Activated naive CD4-positive, alpha-beta T cell treated with anti-CD3 and anti-CD28 coated beads, Interleukin-2, amount 10 ng/mL, durations not matched to agents 7 days and 5 days (primary cell): ENCODE results near the gene PHF2.
"Not testable (repeated sequence)": the region's sequence is repeated elsewhere in the genome, so short reads cannot be mapped to it uniquely, and the experiment has no call there.

ENCODE experiments used
- CTCF ChIA-PET: fragments of 350-600 bp; sonication (Branson Sonifier 250); formaldehyde crosslinking; loops from one replicate; lab custom pipeline; 2021; ENCODE audit warnings: antibody characterized with exemption; lab: Charles Lee
- DNase-seq: peaks from one replicate; pipeline ENCODE4 v3.0.0-alpha.2; 2020
- H3K27ac Mint-ChIP-seq: one replicate; pipeline ENCODE4 v1.8.0; 2021; ENCODE audit warnings: mild to moderate bottlenecking, moderate library complexity, mixed read lengths
- H3K27me3 Mint-ChIP-seq: one replicate; pipeline ENCODE4 v1.8.0; 2021; ENCODE audit warnings: mild to moderate bottlenecking, mixed read lengths
- H3K36me3 Mint-ChIP-seq: one replicate; pipeline ENCODE4 v1.8.0; 2021; ENCODE audit warnings: mixed read lengths
- H3K4me1 Mint-ChIP-seq: one replicate; pipeline ENCODE4 v1.8.0; 2021; ENCODE audit warnings: mixed read lengths
- H3K4me3 Mint-ChIP-seq: one replicate; pipeline ENCODE4 v1.8.0; 2021; ENCODE audit warnings: mild to moderate bottlenecking, moderate library complexity, mixed read lengths
- H3K9me3 Mint-ChIP-seq: one replicate; pipeline ENCODE4 v1.8.0; 2021; ENCODE audit warnings: mixed read lengths

Gene PHF2

DNA sequence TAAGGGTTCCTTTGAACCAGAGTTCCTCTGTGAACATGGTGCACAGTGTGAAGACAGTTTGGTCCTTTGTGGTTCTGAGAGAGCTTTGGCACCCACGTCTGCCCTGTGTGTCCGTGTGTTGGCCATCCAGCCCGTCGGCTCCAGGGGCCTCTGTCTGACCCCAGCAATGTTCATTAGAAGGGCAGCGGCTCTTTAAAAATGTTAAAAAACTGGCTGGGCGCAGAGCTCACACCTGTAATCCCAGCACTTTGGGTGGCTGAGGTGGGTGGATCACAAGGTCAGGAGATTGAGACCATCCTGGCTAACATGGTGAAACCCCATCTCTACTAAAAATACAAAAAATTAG, 90.0 kb downstream of the PHF2 start:
- CTCF ChIA-PET, H3K4me3 Mint-ChIP-seq, H3K9me3 Mint-ChIP-seq: not testable (repeated sequence)

DNA sequence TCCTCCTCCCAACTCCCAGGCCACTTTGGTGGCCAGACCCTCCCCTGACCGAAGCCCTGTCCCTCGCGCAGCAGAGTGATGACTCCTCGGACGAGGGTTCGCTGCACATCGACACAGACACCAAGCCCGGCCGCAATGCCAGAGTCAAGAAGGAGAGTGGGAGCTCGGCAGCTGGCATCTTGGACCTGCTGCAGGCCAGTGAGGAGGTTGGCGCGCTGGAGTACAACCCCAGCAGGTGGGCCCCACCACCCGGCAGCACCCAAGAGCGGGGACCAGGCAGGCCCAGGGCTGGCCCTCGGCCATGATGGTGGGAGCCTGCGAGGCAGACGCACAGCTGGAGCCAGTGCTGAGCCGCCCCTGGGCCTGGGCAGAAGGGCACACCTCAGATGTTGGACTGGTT, 90.6 kb downstream of the PHF2 start:
- Mint-ChIP-seq H3K4me3 (no peak overlapping the region), H3K4me1 (no peaks in the 10 kb centered on the region), H3K9me3 (peaks cover 7% of the 10 kb centered on the region), H3K36me3 (peaks cover 4% of the 10 kb centered on the region), H3K27ac (no peak overlapping the region), H3K27me3 (no peaks in the 10 kb centered on the region)
- CTCF ChIA-PET = no interaction called here
- peak; percentile 7 for DNase-seq

More for the DNA sequence above, 90.0 kb downstream of the PHF2 start:
- H3K27ac Mint-ChIP-seq, H3K27me3 Mint-ChIP-seq, H3K4me1 Mint-ChIP-seq, H3K36me3 Mint-ChIP-seq: not testable (repeated sequence)
- DNase-seq = peak; percentile 3

DNA sequence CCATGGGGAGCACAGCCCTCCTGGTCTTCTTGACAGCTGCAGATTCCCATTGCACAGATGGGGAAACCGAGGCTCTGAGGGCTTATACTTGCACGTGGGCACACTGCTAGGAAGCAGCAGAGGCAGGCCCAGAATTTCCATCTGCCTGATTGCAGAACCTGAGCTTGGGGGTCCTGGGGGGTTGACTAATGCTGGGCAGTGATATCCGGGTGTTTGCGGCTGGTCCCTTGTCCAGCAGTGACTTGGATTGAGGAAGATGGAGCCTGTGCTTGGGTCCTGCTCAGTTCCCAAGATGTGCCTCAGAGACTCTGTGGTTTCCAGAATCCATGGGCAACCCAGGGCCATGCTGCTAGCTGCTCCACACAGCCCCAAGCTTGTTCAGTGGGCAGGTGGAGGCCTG, 91.2 kb downstream of the PHF2 start:
- Mint-ChIP-seq H3K36me3 (peaks cover 5% of the 10 kb centered on the region), H3K9me3 (peaks cover 7% of the 10 kb centered on the region), H3K4me1 (no peaks in the 10 kb centered on the region), H3K27me3 (no peaks in the 10 kb centered on the region), H3K4me3 (no peak overlapping the region), H3K27ac (no peak overlapping the region)
- peak; percentile 14 for DNase-seq
- CTCF ChIA-PET = no interaction called here

DNA sequence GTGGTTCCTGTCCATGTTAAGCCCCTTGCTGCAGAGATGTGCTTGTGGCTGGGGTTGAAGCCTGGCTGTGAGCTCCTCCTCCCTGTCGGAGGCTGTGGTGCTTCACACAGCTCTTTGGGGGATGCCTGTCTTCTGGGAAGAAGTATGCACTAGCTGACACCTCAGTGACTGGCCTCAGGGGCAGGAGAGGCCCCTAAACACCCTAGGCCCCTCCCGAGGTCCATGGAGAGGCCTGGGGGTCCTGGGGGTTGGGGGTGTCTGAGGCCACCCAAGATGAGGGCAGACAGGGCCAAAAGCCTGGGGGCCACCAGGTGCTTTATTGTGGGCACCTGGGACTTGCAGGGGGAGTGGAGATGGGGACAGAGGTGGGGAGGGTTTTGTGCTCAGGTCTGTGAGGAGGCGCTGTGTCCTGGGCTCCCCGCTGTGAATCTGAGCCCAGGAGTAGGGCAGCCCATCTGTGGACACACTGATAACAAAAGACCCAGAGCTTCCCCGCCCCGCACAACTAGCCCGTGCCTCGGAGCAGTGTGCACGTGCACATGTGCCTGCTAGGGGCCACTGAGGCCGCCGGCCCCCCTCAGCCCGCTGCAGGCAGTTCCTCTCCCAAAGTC, 92.0 kb downstream of the PHF2 start:
- Mint-ChIP-seq H3K9me3 (peaks cover 7% of the 10 kb centered on the region), H3K27ac (no peak overlapping the region), H3K4me1 (no peaks in the 10 kb centered on the region), H3K4me3 (no peak overlapping the region), H3K36me3 (peaks cover 11% of the 10 kb centered on the region), H3K27me3 (no peaks in the 10 kb centered on the region)
- CTCF ChIA-PET = no interaction called here
- DNase-seq = peak; percentile 14

DNA sequence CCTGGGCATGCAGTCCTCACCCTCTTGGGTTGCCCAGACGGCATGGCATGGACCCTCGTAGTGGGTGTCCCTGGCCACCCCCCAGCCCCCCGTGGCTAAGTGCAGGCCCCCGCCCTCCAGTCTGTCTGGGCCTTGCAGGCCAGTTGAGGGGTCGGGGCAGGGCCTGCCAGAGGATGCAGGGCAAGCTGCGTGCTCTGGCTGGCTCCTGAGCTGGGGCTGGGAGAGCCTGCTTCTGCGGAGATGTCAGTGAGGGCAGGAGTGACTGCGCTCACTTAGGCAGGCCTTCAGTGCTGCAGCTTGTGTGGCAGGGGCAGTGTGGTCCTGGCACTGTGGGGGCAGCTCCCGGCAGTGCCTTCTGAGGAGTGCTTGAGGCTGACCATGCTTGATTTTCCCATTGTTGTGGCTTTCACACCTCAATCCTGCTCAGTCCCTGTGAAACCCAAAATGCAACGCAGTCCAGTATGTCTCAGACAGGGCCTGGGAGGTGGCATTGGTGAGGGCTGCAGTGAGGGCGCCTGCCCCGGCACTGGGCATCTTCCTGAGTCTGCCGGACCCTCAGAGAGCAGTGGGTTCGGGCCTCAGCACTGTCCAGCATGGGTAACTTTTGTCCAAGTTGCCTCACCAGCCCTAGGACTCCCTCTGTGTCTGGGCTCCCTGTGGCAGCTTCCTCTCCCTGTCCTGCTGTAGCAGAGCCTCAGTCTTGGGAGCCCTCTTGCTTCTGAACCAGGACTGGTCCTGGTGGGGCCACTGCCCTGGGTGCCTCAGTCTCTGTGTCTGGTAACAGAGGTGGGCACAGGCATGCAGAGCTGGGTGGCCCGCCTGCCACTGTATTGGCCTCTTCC, 93.0 kb downstream of the PHF2 start:
- Mint-ChIP-seq H3K9me3 (peaks cover 7% of the 10 kb centered on the region), H3K4me1 (no peaks in the 10 kb centered on the region), H3K4me3 (no peak overlapping the region), H3K27ac (peak overlapping the region; percentile 5), H3K27me3 (no peaks in the 10 kb centered on the region), H3K36me3 (peaks cover 11% of the 10 kb centered on the region)
- CTCF ChIA-PET = no interaction called here
- DNase-seq = peak; percentile 11

DNA sequence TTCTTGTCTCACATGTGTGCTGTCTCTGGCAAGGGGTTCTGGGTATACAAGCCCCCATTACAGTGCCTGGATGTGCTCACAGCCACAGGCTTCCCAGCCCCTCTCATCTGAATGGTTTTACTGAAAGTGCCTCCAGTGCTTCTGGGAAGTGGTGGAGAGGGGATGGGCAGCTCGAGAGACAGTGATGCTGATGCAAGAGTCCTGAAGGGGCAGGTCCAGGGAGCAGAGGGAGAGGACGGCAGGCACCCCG, 93.5 kb downstream of the PHF2 start:
- CTCF ChIA-PET = no interaction called here
- DNase-seq = no peak
- Mint-ChIP-seq H3K9me3 (peaks cover 7% of the 10 kb centered on the region), H3K27me3 (no peaks in the 10 kb centered on the region), H3K36me3 (peaks cover 11% of the 10 kb centered on the region), H3K4me1 (no peaks in the 10 kb centered on the region), H3K27ac (no peak overlapping the region), H3K4me3 (no peak overlapping the region)

DNA sequence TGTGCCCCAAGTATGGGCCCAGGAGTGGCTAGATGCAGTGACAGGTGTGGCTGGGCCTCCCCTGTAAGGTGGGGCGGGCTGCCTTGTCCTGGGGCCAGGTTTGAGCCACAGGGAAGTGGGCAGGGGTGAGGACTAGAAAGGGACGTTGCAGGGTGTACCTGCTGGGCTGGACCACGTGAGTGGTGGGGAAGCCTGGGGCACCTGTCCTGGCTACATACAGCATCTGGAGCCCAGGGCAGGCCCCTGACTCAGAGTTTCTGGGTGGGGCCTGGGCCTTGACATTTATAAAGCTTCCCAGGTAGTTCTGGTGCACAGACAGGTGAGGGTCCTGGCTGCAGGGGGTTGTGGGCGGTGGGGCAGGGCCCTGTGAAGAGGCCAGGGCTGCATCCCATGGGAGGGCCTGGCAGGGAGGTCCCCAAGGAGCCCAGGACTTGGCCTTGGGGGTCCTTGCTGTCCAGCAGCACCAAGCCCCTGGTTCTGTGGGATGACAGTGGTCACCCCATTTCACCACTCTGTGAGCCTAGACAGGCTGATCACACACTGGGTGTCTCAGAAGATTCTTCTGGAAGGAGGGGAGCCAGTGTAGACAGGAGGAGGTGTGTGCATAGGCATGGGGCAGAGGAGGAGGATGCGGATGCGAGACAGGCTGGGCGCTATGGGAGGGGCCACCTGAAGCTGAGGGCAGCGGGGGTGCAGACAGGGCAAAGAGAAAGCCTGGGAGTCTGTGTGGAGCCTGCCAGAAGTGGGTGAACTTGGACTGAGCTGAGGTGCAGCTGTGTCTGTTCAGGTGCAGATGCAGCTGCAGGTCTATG, 94.0 kb downstream of the PHF2 start:
- Mint-ChIP-seq H3K36me3 (peaks cover 11% of the 10 kb centered on the region), H3K27ac (no peak overlapping the region), H3K4me1 (no peaks in the 10 kb centered on the region), H3K4me3 (no peak overlapping the region), H3K9me3 (peaks cover 7% of the 10 kb centered on the region), H3K27me3 (no peaks in the 10 kb centered on the region)
- DNase-seq = no peak
- CTCF ChIA-PET = no interaction called here

DNA sequence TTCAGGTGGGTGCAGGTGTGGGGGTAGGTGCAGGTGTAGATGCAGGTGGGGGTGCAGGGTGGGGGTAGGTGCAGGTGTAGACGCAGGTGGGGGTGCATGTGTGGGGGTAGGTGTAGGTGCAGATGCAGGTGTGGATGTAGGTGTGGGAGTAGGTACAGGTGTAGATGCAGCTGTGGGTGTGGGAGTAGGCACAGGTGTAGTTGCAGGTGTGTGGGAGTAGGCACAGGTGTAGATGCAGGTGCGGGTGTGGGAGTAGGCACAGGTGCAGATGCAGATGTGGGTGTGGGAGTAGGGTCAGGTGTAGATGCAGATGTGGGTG, 94.6 kb downstream of the PHF2 start:
- Mint-ChIP-seq H3K36me3 (peaks cover 10% of the 10 kb centered on the region), H3K9me3 (peaks cover 7% of the 10 kb centered on the region), H3K4me1 (no peaks in the 10 kb centered on the region), H3K27ac (no peak overlapping the region), H3K4me3 (no peak overlapping the region), H3K27me3 (no peaks in the 10 kb centered on the region)
- CTCF ChIA-PET = no interaction called here
- no peak for DNase-seq

DNA sequence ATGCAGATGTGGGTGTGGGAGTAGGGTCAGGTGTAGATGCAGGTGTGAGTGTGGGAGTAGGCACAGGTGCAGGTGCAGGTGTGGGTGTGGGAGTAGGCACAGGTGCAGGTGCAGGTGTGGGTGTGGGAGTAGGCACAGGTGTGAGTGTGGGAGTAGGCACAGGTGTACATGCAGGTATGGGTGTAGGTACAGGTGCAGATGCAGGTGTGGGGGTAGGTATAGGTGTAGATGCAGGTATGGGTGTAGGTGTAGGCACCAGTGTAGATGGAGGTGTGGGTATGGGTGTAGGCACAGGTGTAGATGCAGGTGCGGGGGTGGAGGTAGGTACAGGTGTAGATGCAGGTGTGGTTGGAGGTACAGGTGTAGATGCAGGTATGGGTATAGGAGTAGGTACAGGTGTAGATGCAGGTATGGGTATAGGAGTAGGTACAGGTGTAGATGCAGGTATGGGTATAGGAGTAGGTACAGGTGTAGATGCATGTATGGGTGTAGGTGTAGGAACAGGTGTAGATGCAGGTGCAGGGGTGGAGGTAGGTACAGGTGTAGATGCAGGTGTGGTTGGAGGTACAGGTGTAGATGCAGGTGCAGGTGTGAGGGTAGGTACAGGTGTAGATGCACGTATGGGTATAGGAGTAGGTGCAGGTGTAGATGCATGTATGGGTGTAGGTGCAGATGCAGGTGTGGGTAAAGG, 96.1 kb downstream of the PHF2 start:
- DNase-seq, CTCF ChIA-PET, H3K27ac Mint-ChIP-seq, H3K4me1 Mint-ChIP-seq, H3K9me3 Mint-ChIP-seq, H3K4me3 Mint-ChIP-seq, H3K27me3 Mint-ChIP-seq: not testable (repeated sequence)
- peaks cover 11% of the 10 kb centered on the region for H3K36me3 Mint-ChIP-seq

DNA sequence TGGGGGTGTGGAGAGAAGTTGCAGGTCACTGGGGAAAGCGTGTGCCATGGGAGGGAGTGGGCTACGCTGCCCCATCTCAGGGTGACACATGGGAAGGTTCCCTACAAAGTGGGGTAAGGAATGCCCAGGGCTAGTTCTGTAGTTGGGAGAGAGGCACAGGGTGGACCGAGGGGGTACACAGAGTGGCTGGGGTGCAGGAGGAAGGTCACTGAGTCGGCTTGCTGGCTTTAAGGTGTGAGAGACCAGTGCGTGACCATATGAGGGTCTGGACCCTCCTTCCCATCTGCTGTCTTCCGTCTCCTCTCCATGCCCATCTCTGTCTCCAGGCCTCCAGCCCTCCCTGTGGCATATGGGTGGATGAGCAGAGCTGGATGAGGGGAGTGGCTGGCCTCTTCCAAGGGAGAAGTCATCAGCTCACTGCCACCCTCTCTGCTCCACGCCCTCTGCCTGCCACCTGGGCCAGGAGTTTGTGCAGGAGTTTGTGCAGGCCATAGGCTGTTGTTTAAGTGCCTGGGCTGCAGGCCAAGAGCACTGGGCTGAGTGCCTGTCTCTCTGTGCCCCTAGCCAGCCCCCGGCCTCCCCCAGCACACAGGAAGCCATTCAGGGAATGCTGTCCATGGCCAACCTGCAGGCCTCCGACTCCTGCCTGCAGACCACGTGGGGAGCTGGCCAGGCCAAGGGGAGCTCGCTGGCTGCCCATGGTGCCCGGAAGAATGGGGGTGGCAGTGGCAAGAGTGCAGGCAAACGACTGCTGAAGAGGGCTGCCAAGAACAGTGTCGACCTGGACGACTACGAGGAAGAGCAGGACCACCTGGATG, 96.8 kb downstream of the PHF2 start:
- no peaks in the 10 kb centered on the region for H3K27me3 Mint-ChIP-seq
- no peak for DNase-seq
- no peak overlapping the region for H3K27ac Mint-ChIP-seq
- no peak overlapping the region for H3K4me3 Mint-ChIP-seq
- CTCF ChIA-PET = no interaction called here
- peaks cover 11% of the 10 kb centered on the region for H3K36me3 Mint-ChIP-seq
- peaks cover 7% of the 10 kb centered on the region for H3K9me3 Mint-ChIP-seq
- no peaks in the 10 kb centered on the region for H3K4me1 Mint-ChIP-seq

DNA sequence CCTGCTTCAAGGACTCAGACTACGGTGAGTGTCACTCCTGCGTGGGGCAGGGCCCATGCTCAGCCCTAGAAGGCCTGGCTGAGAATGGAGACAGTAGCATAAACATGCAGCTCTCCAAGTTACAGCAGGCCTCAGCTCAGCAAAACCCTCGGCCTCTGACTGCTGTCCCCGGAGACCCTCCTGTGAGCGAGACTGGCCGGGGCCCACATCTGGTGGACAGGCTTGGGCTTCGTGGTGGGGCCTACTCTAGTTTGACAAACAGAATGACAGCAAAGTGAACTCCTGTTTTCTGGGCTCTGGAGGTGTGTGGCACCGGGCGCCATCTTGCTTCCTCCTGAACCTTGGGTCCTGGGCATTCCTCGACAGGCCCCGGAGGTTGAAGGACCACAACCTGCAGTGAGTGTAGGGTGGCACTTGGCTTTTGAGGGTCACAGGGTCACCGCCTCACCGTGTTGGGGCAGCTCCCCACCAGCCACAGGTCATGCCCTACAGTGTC, 97.5 kb downstream of the PHF2 start:
- Mint-ChIP-seq H3K27me3 (no peaks in the 10 kb centered on the region), H3K4me3 (no peak overlapping the region), H3K27ac (no peak overlapping the region), H3K4me1 (no peaks in the 10 kb centered on the region), H3K9me3 (peaks cover 7% of the 10 kb centered on the region), H3K36me3 (peaks cover 11% of the 10 kb centered on the region)
- CTCF ChIA-PET = no interaction called here
- DNase-seq = no peak

DNA sequence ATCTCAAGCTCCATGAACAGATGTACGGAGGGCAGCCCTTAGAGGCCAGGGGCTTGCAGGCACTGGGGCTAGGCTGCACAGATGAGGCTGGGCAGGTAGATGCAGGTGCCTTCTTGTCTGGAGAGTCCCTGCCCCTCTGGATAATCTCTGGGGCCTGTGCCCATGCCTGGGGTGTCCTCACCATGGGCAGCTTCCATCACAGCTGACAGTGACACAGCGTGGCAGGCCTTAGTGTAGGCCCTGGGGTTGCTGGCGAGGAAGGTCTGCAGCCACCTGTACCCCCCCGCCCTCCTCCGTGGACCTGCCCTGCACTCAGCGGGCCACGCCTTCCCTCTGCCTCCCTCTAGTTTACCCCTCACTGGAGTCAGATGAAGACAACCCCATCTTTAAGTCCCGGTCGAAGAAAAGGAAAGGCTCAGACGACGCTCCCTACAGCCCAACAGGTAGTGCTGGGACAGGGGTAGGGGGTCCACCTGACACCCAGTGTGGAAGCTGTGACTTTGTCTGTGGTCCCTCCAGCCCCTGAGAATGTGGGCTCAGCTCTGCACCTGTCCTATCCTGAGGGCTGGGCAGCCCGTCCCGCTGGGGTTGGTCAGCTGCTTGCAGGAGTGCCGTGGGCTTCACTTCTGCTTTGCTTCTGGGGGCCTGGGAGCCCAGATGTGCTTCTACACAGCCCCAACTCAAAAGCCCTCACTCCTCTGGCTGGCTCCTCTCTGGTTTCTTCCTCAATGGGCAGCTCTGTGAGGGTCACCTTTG, 98.4 kb downstream of the PHF2 start:
- H3K4me1 Mint-ChIP-seq = no peaks in the 10 kb centered on the region
- peaks cover 11% of the 10 kb centered on the region for H3K36me3 Mint-ChIP-seq

DNA sequence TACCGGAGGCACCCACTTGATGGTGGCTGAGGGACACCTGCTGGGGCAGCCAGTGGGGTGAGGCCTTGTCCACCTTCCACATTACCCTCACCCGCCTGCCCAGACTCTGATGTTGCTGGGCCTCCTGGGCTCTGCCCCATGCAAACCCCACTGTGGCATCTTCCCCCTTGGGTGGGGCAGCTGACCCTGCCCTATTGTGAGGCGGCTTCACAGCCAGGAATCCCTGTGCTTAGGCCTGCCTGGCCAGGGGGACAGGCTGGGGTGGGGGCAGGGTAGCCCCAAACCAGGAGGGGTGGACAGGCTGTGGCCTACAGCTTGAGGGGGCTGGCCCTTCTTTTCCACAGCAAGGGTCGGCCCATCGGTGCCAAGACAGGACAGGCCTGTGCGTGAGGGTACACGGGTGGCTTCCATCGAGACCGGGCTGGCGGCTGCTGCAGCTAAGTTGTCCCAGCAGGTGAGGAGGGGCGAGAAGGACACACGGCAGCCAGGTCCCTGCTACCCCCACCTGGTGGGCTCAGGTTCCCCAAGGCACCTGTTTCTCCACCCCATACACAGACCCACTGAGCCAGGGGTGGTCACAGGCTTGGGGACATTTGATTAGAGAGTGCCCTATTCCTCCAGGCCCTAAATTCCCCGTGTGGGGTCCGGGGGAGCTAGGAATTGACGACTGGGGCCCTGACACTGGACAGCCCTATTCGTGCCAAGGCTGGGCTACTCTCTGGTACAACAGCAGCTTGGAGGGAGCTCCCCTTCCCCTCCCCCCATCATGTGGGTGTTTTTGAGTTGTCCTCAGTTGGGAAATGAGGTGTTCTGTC, 99.2 kb downstream of the PHF2 start:
- no peak overlapping the region for H3K4me3 Mint-ChIP-seq
- H3K27ac Mint-ChIP-seq = no peak overlapping the region
- CTCF ChIA-PET = no interaction called here
- H3K27me3 Mint-ChIP-seq = no peaks in the 10 kb centered on the region
- H3K9me3 Mint-ChIP-seq = peaks cover 7% of the 10 kb centered on the region
- peaks cover 11% of the 10 kb centered on the region for H3K36me3 Mint-ChIP-seq
- H3K4me1 Mint-ChIP-seq = no peaks in the 10 kb centered on the region
- DNase-seq = no peak

More for the DNA sequence above, 98.4 kb downstream of the PHF2 start:
- Mint-ChIP-seq H3K9me3 (peaks cover 7% of the 10 kb centered on the region), H3K4me3 (no peak overlapping the region), H3K27me3 (no peaks in the 10 kb centered on the region), H3K27ac (no peak overlapping the region)
- DNase-seq = no peak
- CTCF ChIA-PET = no interaction called here
